NCI-H524 treated with DMSO at 0.1 percent for 48 hours (cell line): ENCODE measurements around the gene SBF2.
"Not testable (repeated sequence)": the region's sequence is repeated elsewhere in the genome, so short reads cannot be mapped to it uniquely, and the experiment has no call there.

Source experiments
- DNase-seq: peaks from one replicate; lab custom pipeline; 2025; lab: John Stamatoyannopoulos, UW

SBF2 gene

DNA sequence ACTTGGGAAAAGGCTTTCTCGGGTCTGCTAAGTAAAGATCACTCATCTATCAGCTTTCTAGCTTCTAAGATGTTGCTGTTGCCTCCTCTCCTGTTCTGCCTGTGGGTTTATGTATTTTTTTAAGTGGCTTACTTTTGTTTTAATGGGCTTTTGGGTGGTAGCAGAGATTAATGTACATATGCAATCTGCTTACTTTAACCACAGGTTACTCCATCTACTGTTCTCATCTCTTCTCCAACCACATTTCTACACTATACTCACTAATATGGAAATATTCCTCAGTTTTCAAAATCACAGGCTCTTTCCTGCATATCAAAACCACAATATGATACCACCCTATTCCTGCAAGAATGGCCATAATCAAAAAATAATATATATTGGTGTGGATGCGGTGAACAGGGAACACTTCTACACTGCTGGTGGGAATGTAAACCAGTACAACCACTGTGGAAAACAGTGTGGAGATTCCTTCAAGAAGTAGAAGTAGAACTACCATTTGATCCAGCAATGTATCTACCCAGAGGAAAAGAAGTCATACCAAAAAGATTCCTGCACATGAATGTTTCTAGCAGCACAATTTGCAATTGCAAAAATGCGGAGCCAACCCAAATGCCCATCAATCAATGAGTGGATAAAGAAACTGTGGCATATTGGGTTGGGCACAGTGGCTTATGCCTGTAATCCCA lies 341.4 kb downstream of the SBF2 start:
- DNase-seq = no peak

GRCh38 chr11:9951807-9952206 lies 342.2 kb downstream of the SBF2 start:
- no peak for DNase-seq

DNA sequence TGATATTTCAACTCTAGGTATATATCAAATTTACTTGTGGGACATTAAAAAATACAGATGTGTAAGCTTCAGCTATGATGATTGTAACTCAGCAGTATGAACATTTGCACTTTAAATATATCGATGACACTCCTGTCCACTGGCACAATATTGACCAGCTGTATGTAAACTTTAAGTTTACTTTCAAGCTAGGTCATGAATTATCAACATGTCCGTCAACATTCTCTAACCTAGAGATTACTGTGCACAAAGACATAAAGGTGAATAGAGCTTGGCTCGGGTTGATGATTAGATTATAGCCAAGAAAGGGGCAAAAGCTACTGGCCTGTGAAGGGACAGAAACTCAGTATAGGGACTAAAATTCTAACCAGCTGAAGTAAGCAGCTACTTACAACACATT lies 343.6 kb downstream of the SBF2 start:
- DNase-seq = no peak

GRCh38 chr11:9947231-9947864 lies 346.7 kb downstream of the SBF2 start:
- DNase-seq = no peak

DNA sequence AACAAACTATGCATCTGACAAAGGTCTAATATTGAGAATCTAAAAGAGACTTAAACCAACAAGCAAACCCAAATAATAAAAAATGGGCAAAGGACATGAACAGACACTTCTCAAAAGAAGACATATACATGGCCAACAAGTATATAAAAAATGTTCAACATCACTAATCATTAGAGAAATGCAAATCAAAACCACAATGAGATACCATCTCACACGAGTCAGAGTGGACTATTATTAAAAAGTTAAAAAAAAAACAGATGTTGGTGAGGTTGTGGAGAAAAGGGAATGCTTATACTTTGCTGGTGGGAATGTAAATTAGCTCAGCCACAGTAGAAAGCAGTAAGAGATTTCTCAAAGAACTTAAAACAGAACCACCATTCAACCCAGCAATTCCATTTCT lies 348.3 kb downstream of the SBF2 start:
- DNase-seq = not testable (repeated sequence)

- DNase-seq = no peak
These were observed 350.5 kb downstream of the SBF2 start for GRCh38 chr11:9943386-9944110.

GRCh38 chr11:9941991-9942390 lies 352.0 kb downstream of the SBF2 start:
- no peak for DNase-seq

DNA sequence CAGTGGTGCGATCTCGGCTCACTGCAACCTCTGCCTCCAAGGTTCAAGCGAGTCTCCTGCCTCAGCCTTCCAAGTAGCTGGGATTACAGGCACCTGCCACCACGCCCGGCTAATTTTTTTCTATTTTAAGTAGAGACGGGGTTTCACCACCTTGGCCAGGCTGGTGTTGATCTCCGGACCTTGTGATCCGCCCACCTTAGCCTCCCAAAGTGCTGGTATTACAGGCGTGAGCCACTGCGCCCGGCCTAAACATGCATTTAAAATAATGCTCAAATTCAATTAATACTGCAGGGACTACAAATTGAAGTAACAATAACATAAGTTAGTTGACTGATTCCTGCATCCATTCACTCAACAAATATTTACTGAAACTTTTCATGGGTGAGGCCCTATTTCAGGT lies 354.9 kb downstream of the SBF2 start:
- DNase-seq = not testable (repeated sequence)

DNA sequence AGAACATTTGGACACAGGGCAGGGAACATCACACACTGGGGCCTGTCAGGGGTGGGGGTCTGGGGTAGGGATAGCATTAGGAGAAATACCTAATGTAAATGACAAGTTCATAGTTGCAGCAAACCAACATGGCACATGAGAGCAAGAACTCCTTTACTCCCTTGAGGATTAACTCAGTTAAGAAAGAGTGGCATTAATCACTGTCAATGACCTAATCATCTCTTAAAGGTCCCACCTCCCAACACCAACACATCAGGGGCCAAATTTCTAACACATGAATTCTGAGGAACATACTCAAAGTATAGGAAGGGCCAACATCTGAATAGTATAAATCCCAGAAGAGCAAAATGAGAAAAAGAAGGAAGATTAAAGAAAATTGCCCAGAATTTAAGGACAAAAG lies 357.3 kb downstream of the SBF2 start:
- no peak for DNase-seq

DNA sequence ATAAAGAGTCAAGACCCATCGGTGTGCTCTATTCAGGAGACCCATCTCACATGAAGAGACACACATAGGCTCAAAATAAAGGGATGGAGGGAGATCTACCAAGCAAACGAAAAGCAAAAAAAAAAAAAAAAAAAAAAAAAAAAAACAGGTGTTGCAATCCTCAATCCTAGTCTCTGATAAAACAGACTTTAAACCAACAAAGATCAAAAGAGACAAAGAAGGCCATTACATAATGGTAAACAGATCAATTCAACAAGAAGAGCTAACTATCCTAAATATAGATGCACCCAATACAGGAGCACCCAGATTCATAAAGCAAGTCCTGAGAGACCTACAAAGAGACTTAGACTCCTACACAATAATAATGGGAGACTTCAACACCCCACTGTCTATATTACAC lies 361.2 kb downstream of the SBF2 start:
- DNase-seq = not testable (repeated sequence)

- not testable (repeated sequence) for DNase-seq
These were observed 363.3 kb downstream of the SBF2 start for GRCh38 chr11:9930562-9931331.

DNA sequence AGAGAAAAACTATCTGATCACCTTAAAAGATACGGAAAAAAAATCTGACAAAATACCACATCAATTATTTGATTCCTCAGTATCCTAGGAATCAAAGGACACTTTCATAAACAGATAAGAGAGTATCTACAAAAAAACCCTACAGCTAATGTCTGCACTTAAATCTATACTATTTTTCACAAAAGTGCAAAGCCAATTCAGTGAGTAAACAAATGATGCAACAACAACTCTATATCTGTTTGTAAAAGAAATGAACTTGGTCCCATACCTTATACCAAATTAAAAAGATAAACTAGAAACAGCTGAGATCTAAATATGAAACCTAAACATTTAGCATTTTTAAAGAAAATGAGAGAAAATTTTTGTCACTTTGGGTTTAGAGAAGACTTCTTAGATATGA lies 366.3 kb downstream of the SBF2 start:
- no peak for DNase-seq

GRCh38 chr11:9923280-9923679 lies 370.7 kb downstream of the SBF2 start:
- no peak for DNase-seq

GRCh38 chr11:9922806-9923205 lies 371.2 kb downstream of the SBF2 start:
- no peak for DNase-seq

DNA sequence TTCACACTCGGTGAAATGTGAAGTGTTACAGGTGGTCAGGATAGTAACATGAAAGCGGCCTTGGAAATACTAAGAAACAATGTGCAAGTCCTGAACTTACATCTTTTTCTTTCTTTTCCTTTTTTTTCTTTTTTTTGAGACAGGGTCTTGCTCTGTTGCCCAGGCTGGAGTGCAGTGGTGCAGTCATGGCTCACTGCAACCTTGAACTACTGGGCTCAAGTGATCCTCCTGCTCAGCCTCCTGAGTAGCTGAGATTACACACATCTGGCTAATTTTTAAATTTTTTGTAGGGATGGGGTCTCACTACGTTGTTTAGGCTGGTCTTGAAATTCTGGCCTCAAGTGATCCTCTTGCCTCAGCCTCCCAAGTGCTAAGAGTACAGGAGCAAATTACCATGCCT lies 377.5 kb downstream of the SBF2 start:
- no peak for DNase-seq

DNA sequence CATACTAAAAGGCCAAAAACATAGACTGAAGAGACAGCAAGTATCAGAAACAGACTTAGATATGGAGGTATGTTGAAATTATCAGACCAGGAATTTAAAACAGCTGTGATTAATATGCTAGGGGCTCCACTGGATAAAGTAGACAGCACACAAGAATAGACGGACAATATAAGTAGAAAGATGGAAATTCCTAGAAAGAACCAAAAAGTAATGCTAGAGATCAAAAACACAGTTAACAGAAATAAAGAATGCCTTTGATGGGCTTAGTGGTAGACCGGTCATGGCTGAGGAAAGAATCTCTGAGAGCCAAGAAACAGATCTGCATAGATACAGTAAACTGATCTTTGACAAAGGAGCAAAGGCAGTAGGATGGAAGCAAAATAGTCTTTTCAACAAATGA lies 380.0 kb downstream of the SBF2 start:
- DNase-seq = no peak

- no peak for DNase-seq
These were observed 387.8 kb downstream of the SBF2 start for GRCh38 chr11:9905960-9906791.

GRCh38 chr11:9905501-9905951 lies 388.5 kb downstream of the SBF2 start:
- no peak for DNase-seq

DNA sequence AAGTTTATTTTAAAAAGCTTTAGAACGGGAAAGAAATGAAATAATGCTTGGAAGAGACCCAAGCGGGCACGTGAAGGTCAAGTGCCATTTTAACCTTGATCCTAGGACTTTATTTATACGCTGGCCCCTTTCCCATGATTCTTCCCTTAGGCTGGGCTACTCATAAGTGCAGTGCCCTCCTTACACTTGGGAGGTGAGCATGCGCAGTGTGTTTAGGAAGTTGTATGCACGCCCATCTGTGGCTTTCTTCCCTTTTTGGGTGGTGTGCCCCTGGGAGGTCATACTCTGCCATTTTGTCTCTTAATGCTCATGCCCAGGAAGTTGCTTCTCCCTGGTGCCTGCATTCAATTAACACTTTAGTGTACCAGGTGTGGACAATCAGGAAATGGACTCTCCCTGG lies 390.4 kb downstream of the SBF2 start:
- no peak for DNase-seq

DNA sequence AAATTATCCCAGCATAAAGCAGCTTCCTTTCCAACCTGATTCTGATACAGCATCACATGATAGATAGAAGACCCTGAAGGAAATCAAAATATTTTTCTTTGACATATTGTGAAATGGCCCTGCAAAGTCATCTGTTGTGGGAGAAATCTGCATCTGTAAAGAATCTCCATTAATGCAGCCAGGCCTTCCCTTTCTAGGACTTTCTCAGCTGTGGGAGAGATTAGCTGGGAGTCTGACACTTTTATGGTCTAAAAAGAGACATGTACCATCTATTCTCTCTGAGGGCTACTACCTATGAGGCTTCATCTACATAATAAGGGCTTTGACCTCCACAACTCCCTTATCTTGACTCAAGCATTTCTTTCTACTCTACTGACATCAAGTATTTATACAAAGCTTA lies 392.1 kb downstream of the SBF2 start:
- DNase-seq = no peak

- not testable (repeated sequence) for DNase-seq
These were observed 393.8 kb downstream of the SBF2 start for GRCh38 chr11:9900253-9900652.

GRCh38 chr11:9899676-9900075 lies 394.3 kb downstream of the SBF2 start:
- no peak for DNase-seq
